GM21576 (cell line): ENCODE results near the gene KLHL26.

Experiments used
- ATAC-seq: cut with Tn5 transposase; IDR thresholded peaks from one replicate; pipeline ENCODE4 v1.9.1; 2021; ENCODE audit warnings: mild to moderate bottlenecking, moderate library complexity; ENCODE audit not compliant: unreplicated experiment

KLHL26 gene

GRCh38 chr19:18646535-18647370, 9.9 kb downstream of the KLHL26 start:
- ATAC-seq: no peak

- ATAC-seq: no peak
Measured at GRCh38 chr19:18647371-18647767, 10.5 kb downstream of the KLHL26 start.

GRCh38 chr19:18647807-18648206, 11.0 kb downstream of the KLHL26 start:
- ATAC-seq: no peak

- ATAC-seq: no peak
Measured at GRCh38 chr19:18648973-18649315, 12.1 kb downstream of the KLHL26 start.

GRCh38 chr19:18649371-18650020, 12.7 kb downstream of the KLHL26 start:
- no peak for ATAC-seq

GRCh38 chr19:18650021-18650390, 13.2 kb downstream of the KLHL26 start:
- no peak for ATAC-seq

- ATAC-seq: no peak
Measured at GRCh38 chr19:18650468-18651041, 13.7 kb downstream of the KLHL26 start.

- ATAC-seq: no peak
Measured at GRCh38 chr19:18651300-18651699, 14.5 kb downstream of the KLHL26 start.

GRCh38 chr19:18651733-18652132, 14.9 kb downstream of the KLHL26 start:
- no peak for ATAC-seq

- no peak for ATAC-seq
Measured at GRCh38 chr19:18653853-18654252, 17.0 kb downstream of the KLHL26 start.

GRCh38 chr19:18654469-18654868, 17.6 kb downstream of the KLHL26 start:
- no peak for ATAC-seq

GRCh38 chr19:18655173-18655844, 18.5 kb downstream of the KLHL26 start:
- ATAC-seq: no peak

- ATAC-seq: no peak
Measured at GRCh38 chr19:18656337-18657086, 19.7 kb downstream of the KLHL26 start.

GRCh38 chr19:18657590-18658365, 20.9 kb downstream of the KLHL26 start:
- no peak for ATAC-seq

- no peak for ATAC-seq
Measured at GRCh38 chr19:18658366-18658855, 21.6 kb downstream of the KLHL26 start.

GRCh38 chr19:18659281-18660050, 22.6 kb downstream of the KLHL26 start:
- no peak for ATAC-seq

- ATAC-seq: no peak
Measured at GRCh38 chr19:18660051-18660910, 23.5 kb downstream of the KLHL26 start.

- no peak for ATAC-seq
Measured at GRCh38 chr19:18660939-18661670, 24.3 kb downstream of the KLHL26 start.
